Thoracic aorta (tissue), 2 donors: ENCODE measurements around the gene RNF175. TPM values are rescaled to one million over a fixed set of nuclear protein-coding genes. Genes with fewer than 3 reads are reported as not detected.

Experiments
- total RNA-seq, 2 donors: library from RNA; depleted of rRNA; stranded (reverse); fragments of >200 nt; gene quantifications; one replicate each; pipeline versions ENCODE4 v1.1.0 to v1.2.3, GENCODE V29; 2016

RNF175 gene
- total RNA-seq, 2 donors from 2014 or later: not detected

Other genes starting within 250 kb of the RNF175 start
- 10 to 100 TPM; 68.5 to 77.7 TPM for gene TLR2, start 75.7 kb downstream of the RNF175 start, total RNA-seq
- 10 to 100 TPM; 70.4 to 90.3 TPM for gene SFRP2, start 29.1 kb upstream of the RNF175 start, total RNA-seq